ENCODE results near the gene LRP6.

DNA sequence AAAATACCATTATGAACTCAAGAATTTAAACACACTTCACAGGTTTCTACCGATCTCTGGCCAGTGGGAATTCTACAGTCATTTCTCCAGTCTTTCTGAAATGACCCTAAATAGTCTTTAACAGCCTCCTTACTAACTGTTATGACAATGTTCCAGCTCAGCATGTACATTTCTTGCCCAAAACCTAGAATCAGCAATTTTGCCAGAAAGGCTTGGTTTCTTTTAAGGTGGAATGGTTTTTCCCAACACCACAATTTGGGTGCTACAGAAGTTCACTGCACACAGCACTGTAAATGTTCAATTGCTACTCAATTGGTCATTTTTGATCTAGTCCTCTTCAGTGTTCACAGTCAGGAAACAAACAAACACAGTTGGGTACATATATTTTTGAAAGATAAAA lies 69.7 kb downstream of the LRP6 start:
- TF ChIP-seq, protein P1, sequence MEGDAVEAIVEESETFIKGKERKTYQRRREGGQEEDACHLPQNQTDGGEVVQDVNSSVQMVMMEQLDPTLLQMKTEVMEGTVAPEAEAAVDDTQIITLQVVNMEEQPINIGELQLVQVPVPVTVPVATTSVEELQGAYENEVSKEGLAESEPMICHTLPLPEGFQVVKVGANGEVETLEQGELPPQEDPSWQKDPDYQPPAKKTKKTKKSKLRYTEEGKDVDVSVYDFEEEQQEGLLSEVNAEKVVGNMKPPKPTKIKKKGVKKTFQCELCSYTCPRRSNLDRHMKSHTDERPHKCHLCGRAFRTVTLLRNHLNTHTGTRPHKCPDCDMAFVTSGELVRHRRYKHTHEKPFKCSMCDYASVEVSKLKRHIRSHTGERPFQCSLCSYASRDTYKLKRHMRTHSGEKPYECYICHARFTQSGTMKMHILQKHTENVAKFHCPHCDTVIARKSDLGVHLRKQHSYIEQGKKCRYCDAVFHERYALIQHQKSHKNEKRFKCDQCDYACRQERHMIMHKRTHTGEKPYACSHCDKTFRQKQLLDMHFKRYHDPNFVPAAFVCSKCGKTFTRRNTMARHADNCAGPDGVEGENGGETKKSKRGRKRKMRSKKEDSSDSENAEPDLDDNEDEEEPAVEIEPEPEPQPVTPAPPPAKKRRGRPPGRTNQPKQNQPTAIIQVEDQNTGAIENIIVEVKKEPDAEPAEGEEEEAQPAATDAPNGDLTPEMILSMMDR (IDR thresholded peaks at IDR 0.05 in 4 of 5, conservative IDR thresholded peaks at IDR 0.05 in 1 of 5) = no peak
- TF ChIP-seq POLR2A (IDR thresholded peaks at IDR 0.05) = no peak
